KMS-11 (cell line): ENCODE data around the gene LYPD3.

Experiments
- H2AFZ ChIP-seq: fragments of 200-600 bp; sonication (generic); 2 replicates; pipeline ENCODE4 v1.6.1; 2016; ENCODE audit warnings: antibody characterized with exemption, mixed run types, low read depth
- H3K27ac ChIP-seq: fragments of 200-600 bp; sonication (generic); 2 replicates; pipeline ENCODE4 v1.6.1; 2016; ENCODE audit warnings: mild to moderate bottlenecking, mixed run types
- H3K27me3 ChIP-seq: fragments of 200-600 bp; sonication (generic); 2 replicates; pipeline ENCODE4 v1.6.1; 2017; ENCODE audit warnings: mild to moderate bottlenecking, low read depth, mixed run types, moderate library complexity; ENCODE audit not compliant: insufficient read depth
- H3K36me3 ChIP-seq: fragments of 200-600 bp; sonication (generic); 2 replicates; pipeline ENCODE4 v1.6.1; 2017; ENCODE audit warnings: mild to moderate bottlenecking, mixed run types; ENCODE audit not compliant: insufficient read depth
- H3K4me1 ChIP-seq: fragments of 200-600 bp; sonication (generic); 2 replicates; pipeline ENCODE4 v1.6.1; 2016; ENCODE audit warnings: mild to moderate bottlenecking, low read depth, mixed run types; ENCODE audit not compliant: poor library complexity, severe bottlenecking
- H3K4me2 ChIP-seq: fragments of 200-600 bp; sonication (generic); 2 replicates; pipeline ENCODE4 v1.7.0; 2016; ENCODE audit warnings: mild to moderate bottlenecking, mixed run types
- H3K4me3 ChIP-seq: fragments of 200-600 bp; sonication (generic); IDR thresholded peaks from 2 replicates; pipeline ENCODE4 v1.6.1; 2017; ENCODE audit warnings: low read depth, low read length, mixed read lengths; ENCODE audit not compliant: insufficient read depth
- H3K79me2 ChIP-seq: fragments of 200-600 bp; sonication (generic); 2 replicates; pipeline ENCODE4 v1.6.1; 2016; ENCODE audit warnings: low read depth, mixed run types; ENCODE audit not compliant: insufficient read depth
- H3K9ac ChIP-seq: fragments of 200-600 bp; sonication (generic); 2 replicates; pipeline ENCODE4 v1.6.1; 2016; ENCODE audit warnings: mild to moderate bottlenecking, mixed run types
- H4K20me1 ChIP-seq: fragments of 200-600 bp; sonication (generic); 2 replicates; pipeline ENCODE4 v1.6.1; 2016; ENCODE audit warnings: mild to moderate bottlenecking, mixed run types; ENCODE audit not compliant: insufficient read depth
- TF ChIP-seq, protein P1 (sequence below): fragments of 200-600 bp; sonication (generic); conservative IDR thresholded peaks from 2 replicates; pipeline ENCODE4 v1.6.1; 2017; ENCODE audit warnings: low read depth, mild to moderate bottlenecking, antibody characterized with exemption, low read length, moderate library complexity, mixed read lengths

The LYPD3 gene

DNA sequence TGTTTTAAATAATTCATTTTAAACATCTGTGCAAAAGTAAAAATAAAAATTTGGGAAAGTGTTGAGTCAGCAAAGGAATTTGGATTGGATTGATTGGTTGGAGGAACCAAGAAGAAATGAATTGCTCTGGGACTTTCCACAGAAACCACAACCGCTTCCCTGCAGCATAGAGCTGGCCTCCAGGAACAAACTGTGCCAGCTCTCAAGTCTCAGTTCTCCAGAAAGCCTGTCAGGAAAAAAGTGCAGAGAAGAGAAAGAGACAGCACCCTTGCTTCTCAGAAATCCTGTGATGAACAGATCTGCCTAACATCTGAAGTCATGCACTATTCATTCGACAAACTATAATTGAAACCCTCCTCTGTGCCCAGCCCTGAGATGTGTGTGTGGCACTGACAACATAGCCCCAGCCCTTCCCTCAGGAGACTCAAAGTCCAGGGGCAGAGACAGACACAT, 14.8 kb downstream of the LYPD3 start:
- Histone ChIP-seq H3K79me2 (no peaks in the 10 kb centered on the region), H3K9ac (no peak overlapping the region), H3K4me2 (no peak overlapping the region), H3K4me1 (peaks cover 7% of the 10 kb centered on the region), H3K36me3 (no peaks in the 10 kb centered on the region), H4K20me1 (no peaks in the 10 kb centered on the region), H2AFZ (no peak overlapping the region), H3K4me3 (no peak overlapping the region), H3K27me3 (no peaks in the 10 kb centered on the region), H3K27ac (no peak overlapping the region)
- TF ChIP-seq, protein P1, sequence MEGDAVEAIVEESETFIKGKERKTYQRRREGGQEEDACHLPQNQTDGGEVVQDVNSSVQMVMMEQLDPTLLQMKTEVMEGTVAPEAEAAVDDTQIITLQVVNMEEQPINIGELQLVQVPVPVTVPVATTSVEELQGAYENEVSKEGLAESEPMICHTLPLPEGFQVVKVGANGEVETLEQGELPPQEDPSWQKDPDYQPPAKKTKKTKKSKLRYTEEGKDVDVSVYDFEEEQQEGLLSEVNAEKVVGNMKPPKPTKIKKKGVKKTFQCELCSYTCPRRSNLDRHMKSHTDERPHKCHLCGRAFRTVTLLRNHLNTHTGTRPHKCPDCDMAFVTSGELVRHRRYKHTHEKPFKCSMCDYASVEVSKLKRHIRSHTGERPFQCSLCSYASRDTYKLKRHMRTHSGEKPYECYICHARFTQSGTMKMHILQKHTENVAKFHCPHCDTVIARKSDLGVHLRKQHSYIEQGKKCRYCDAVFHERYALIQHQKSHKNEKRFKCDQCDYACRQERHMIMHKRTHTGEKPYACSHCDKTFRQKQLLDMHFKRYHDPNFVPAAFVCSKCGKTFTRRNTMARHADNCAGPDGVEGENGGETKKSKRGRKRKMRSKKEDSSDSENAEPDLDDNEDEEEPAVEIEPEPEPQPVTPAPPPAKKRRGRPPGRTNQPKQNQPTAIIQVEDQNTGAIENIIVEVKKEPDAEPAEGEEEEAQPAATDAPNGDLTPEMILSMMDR = no peak

DNA sequence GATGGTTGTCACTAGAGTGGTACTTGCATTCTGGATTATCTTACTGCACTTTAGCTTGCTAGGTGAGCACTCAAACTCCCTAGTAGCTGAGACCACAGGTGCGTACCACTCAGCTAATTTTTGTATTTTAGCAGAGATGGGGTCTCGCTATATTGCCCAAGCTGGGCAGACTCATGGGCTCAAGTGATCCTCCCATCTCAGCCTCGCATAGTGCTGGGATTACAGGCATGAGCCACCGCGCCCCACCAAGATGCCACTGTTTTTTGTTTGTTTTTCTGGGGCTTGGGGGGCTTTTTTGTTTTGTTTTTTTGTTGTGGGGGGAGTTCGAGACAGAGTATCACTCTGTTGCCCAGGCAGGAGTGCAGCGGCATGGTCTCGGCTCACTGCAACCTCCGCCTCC, 17.8 kb downstream of the LYPD3 start:
- no peak overlapping the region for H3K4me2 ChIP-seq
- H4K20me1 ChIP-seq = no peaks in the 10 kb centered on the region
- TF ChIP-seq, protein P1 = no peak
- H3K4me3 ChIP-seq = no peak overlapping the region
- H3K27ac ChIP-seq = no peak overlapping the region
- H3K4me1 ChIP-seq = peaks cover 7% of the 10 kb centered on the region
- no peaks in the 10 kb centered on the region for H3K36me3 ChIP-seq
- no peaks in the 10 kb centered on the region for H3K27me3 ChIP-seq
- H3K79me2 ChIP-seq = no peaks in the 10 kb centered on the region
- H2AFZ ChIP-seq = peak overlapping the region; percentile 23; the same call in 1 of the 2 replicates
- H3K9ac ChIP-seq = no peak overlapping the region

DNA sequence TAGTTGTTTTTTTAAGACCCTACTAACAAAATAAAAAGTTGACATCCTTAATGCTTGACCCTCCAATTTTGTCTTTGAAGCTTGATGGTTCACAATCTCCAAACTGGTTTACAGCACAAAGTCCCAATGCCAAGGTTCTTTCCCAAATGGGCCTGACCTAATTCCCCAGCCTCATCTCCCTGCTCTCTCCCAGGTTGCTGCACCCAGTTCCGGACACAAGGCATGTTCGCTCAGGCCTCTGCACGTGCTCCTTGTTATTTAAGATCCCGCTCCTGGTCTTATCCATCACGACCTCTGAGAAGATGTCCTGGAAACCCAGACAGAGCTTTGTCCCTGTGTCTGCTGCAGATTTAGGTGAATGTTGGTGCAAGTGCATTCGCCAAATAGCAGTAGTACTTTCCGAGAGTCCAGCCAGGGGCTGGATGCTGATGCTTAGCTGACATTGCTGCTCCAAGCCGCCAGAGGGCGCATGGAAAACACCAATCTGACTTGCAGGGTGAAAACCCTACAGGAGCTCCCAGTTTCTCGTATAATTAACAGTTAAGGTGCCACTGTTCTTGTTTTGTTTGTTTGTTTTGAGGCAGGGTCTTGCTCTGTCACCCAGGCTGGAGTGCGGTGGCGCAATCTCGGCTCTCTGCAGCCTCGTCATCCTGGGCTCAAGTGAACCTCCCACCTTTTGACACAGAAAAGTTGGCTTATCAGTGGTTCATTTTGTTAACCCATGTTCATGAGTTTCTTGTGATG, 18.5 kb downstream of the LYPD3 start:
- H3K9ac ChIP-seq = no peak overlapping the region
- TF ChIP-seq, protein P1 = peak; percentile 98
- H3K4me2 ChIP-seq = no peak overlapping the region
- H2AFZ ChIP-seq = peak overlapping the region; percentile 23; the same call in 1 of the 2 replicates
- peaks cover 7% of the 10 kb centered on the region for H3K4me1 ChIP-seq
- H3K27ac ChIP-seq = no peak overlapping the region
- no peaks in the 10 kb centered on the region for H4K20me1 ChIP-seq
- H3K27me3 ChIP-seq = no peaks in the 10 kb centered on the region
- no peak overlapping the region for H3K4me3 ChIP-seq
- no peaks in the 10 kb centered on the region for H3K36me3 ChIP-seq
- no peaks in the 10 kb centered on the region for H3K79me2 ChIP-seq

DNA sequence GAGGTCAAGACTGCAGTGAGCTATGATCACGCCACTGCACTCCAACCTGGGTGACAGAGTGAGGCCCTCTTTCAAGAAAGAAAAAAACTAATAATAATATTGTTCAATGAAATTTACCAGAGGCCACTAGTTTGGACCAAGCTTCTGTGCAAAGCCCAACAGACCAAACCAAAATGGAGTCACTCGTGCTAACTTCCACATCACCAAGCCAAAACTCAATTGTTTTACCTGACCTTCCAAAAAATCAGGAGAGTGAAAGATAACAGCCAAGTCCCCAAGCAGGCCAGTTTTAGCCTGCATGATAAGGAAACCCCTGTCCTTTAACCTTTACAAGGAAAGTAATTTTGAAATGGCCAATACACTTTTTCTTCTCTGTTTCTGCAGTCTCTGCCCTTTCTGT, 20.0 kb downstream of the LYPD3 start:
- no peaks in the 10 kb centered on the region for H3K27me3 ChIP-seq
- H2AFZ ChIP-seq = no peak overlapping the region
- no peak overlapping the region for H3K9ac ChIP-seq
- H3K79me2 ChIP-seq = no peaks in the 10 kb centered on the region
- peaks cover 2% of the 10 kb centered on the region for H3K4me1 ChIP-seq
- H3K4me2 ChIP-seq = no peak overlapping the region
- H3K27ac ChIP-seq = no peak overlapping the region
- H3K36me3 ChIP-seq = no peaks in the 10 kb centered on the region
- no peak overlapping the region for H3K4me3 ChIP-seq
- TF ChIP-seq, protein P1 = no peak
- H4K20me1 ChIP-seq = no peaks in the 10 kb centered on the region
